Glutamatergic neuron (in vitro differentiated cells): ENCODE measurements around the gene GCSAML. TPM values are rescaled to one million over a fixed set of nuclear protein-coding genes. Genes with fewer than 3 reads are reported as not detected.

Source experiments
- DNase-seq: peaks from one replicate; pipeline ENCODE4 v3.0.0; 2022
- H3K27ac Mint-ChIP-seq: one replicate; pipeline ENCODE4 v1.8.0; 2020; ENCODE audit warnings: mild to moderate bottlenecking, mixed read lengths, inconsistent platforms; ENCODE audit not compliant: unreplicated experiment
- H3K27me3 Mint-ChIP-seq: one replicate; pipeline ENCODE4 v1.8.0; 2020; ENCODE audit warnings: mild to moderate bottlenecking, moderate library complexity, mixed read lengths, inconsistent platforms; ENCODE audit not compliant: unreplicated experiment
- H3K36me3 Mint-ChIP-seq: one replicate; pipeline ENCODE4 v1.8.0; 2020; ENCODE audit warnings: mild to moderate bottlenecking, mixed read lengths, inconsistent platforms; ENCODE audit not compliant: unreplicated experiment
- H3K4me1 Mint-ChIP-seq: one replicate; pipeline ENCODE4 v1.8.0; 2020; ENCODE audit warnings: mild to moderate bottlenecking, low read depth, mixed read lengths, inconsistent platforms; ENCODE audit not compliant: unreplicated experiment
- H3K4me3 Mint-ChIP-seq: one replicate; pipeline ENCODE4 v1.8.0; 2020; ENCODE audit warnings: mild to moderate bottlenecking, mixed read lengths, inconsistent platforms; ENCODE audit not compliant: unreplicated experiment
- H3K9me3 Mint-ChIP-seq: one replicate; pipeline ENCODE4 v1.8.0; 2020; ENCODE audit warnings: mild to moderate bottlenecking, moderate library complexity, mixed read lengths, inconsistent platforms; ENCODE audit not compliant: unreplicated experiment
- CTCF ChIP-seq: fragments of 200-600 bp; sonication (generic); IDR thresholded peaks from one replicate; pipeline ENCODE4 v1.5.0; 2021; ENCODE audit not compliant: partially characterized antibody, unreplicated experiment
- total RNA-seq: library from RNA; stranded (reverse); fragmentation: NEBNext Ultra II Directional; extraction: Animal tissue kit (Norgen Biotek cat#: 25700); gene quantifications from one replicate; pipeline ENCODE4 v1.2.1, GENCODE V29; 2021; ENCODE audit not compliant: unreplicated experiment

GCSAML gene
- total RNA-seq, 1 donor from 2014 or later = not detected

- Mint-ChIP-seq H3K36me3 (no peaks in the 10 kb centered on the region), H3K27ac (no peak within 1 kb of the TSS), H3K4me1 (no peaks in the 10 kb centered on the region), H3K4me3 (no peak within 1 kb of the TSS), H3K27me3 (peaks cover 3% of the 10 kb centered on the region), H3K9me3 (no peaks in the 10 kb centered on the region)
- no peak for DNase-seq
- no peak for TF ChIP-seq CTCF
Observed at GRCh38 chr1:247588060-247588459, 39.1 kb downstream of the GCSAML start, which contains the start of gene OR2G2. Gene OR2G2 (plus strand): TSS chr1:247588360. CDS start chr1:247588360, 0 bp downstream.

- Mint-ChIP-seq H3K4me3 (no peak within 1 kb of the TSS), H3K27ac (no peak within 1 kb of the TSS), H3K4me1 (no peaks in the 10 kb centered on the region), H3K27me3 (peaks cover 2% of the 10 kb centered on the region), H3K36me3 (no peaks in the 10 kb centered on the region), H3K9me3 (no peaks in the 10 kb centered on the region)
- no peak for DNase-seq
- no peak for TF ChIP-seq CTCF
Observed at GRCh38 chr1:247605286-247605685, 56.4 kb downstream of the GCSAML start, which contains the start of gene OR2G3. Gene OR2G3 (plus strand): TSS chr1:247605586. CDS start chr1:247605586, 0 bp downstream.

- H3K36me3 Mint-ChIP-seq = no peaks in the 10 kb centered on the region
Observed at GRCh38 chr1:247613405-247613804, 64.5 kb downstream of the GCSAML start.

GRCh38 chr1:247614625-247615024 is 65.7 kb downstream of the GCSAML start:
- Mint-ChIP-seq H3K9me3 (peaks cover 2% of the 10 kb centered on the region), H3K27me3 (peaks cover 2% of the 10 kb centered on the region), H3K4me1 (no peaks in the 10 kb centered on the region), H3K27ac (no peak overlapping the region), H3K36me3 (no peaks in the 10 kb centered on the region), H3K4me3 (no peak overlapping the region)
- no peak for DNase-seq
- no peak for TF ChIP-seq CTCF

More at GRCh38 chr1:247613405-247613804, 64.5 kb downstream of the GCSAML start:
- no peak for TF ChIP-seq CTCF
- Mint-ChIP-seq H3K4me1 (no peaks in the 10 kb centered on the region), H3K9me3 (peaks cover 2% of the 10 kb centered on the region), H3K27me3 (peaks cover 2% of the 10 kb centered on the region), H3K4me3 (no peak overlapping the region), H3K27ac (no peak overlapping the region)
- DNase-seq = no peak

Other genes with a start within 250 kb of the GCSAML start
- 60.5 TPM for gene ZNF496, start 217.3 kb upstream of the GCSAML start, total RNA-seq
- not detected for gene NLRP3, start 133.0 kb upstream of the GCSAML start, total RNA-seq
- not detected for gene OR2B11, start 91.0 kb upstream of the GCSAML start, total RNA-seq
- not detected for gene OR2C3, start 12.7 kb upstream of the GCSAML start, total RNA-seq
- gene OR2G2, start 39.2 kb downstream of the GCSAML start, total RNA-seq = not detected
- gene OR2G3, start 56.5 kb downstream of the GCSAML start, total RNA-seq = not detected
- not detected for gene OR13G1, start 130.6 kb downstream of the GCSAML start, total RNA-seq
- not detected for gene OR6F1, start 167.5 kb downstream of the GCSAML start, total RNA-seq
- gene OR14K1, start 189.5 kb downstream of the GCSAML start, total RNA-seq = not detected
- not detected for gene OR14A2, start 199.0 kb downstream of the GCSAML start, total RNA-seq
- gene OR1C1, start 211.4 kb downstream of the GCSAML start, total RNA-seq = not detected